Measurements from ENCODE around the gene PHACTR3. TPM values are rescaled to one million over a fixed set of nuclear protein-coding genes. Genes with fewer than 3 reads are reported as not detected.

The PHACTR3 gene
- total and polyA plus RNA-seq, 2 donors (not counting 1 experiment from before 2014, with no cell fraction given), result not detected

DNA sequence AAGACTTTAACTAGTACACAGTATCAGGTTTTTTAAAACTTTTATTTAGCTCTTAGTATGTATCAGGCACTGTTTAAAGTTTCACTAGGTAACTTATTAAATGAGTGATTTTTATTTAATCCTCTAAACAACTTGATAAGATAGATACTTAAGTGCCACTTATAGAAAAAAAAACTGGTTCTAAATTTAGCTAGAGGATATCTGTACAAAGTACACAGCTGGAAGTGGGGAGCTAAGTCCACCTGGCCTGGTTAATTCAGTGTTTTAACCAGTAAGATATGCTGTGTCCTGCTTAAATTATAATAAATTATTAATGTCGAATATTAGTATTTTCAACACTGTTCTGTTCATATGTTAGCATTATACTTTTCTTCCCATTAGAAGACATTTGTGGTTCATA is 291.6 kb downstream of the PHACTR3 start:
- Histone ChIP-seq H3K36me3 (ENCODE audit: control insufficient read depth, insufficient read depth, low read length) (no peaks in the 10 kb centered on the region), H3K9ac (ENCODE audit: insufficient read depth, low read length) (no peak overlapping the region), H3K9me3 (ENCODE audit: control insufficient read depth, insufficient read depth, low read depth, low read length) (no peaks in the 10 kb centered on the region), H3K4me1 (ENCODE audit: control insufficient read depth, extremely low read depth, insufficient read depth, low read length) (no peaks in the 10 kb centered on the region), H3K4me3 (replicated peaks in 1 of 4; ENCODE audit: control extremely low read depth in 1 of 4, insufficient read depth in 1 of 4, low read depth in 3 of 4, low read length in 4 of 4) (no peak overlapping the region), H4K20me1 (ENCODE audit: control insufficient read depth, extremely low read depth, insufficient read depth, low read length) (no peaks in the 10 kb centered on the region), H3K27me3 (ENCODE audit: control insufficient read depth, insufficient read depth, low read length) (no peaks in the 10 kb centered on the region), H3K27ac (ENCODE audit: insufficient read depth, low read length) (no peak overlapping the region), H3K79me2 (ENCODE audit: control insufficient read depth, insufficient read depth, low read length) (no peaks in the 10 kb centered on the region), H3K4me2 (ENCODE audit: extremely low read depth, insufficient read depth, low read length) (no peak overlapping the region), H2AFZ (ENCODE audit: low read length) (no peak overlapping the region)
- DNase-seq (ENCODE audit: low read depth in 2 of 2), result no peak
- TF ChIP-seq, protein P1, sequence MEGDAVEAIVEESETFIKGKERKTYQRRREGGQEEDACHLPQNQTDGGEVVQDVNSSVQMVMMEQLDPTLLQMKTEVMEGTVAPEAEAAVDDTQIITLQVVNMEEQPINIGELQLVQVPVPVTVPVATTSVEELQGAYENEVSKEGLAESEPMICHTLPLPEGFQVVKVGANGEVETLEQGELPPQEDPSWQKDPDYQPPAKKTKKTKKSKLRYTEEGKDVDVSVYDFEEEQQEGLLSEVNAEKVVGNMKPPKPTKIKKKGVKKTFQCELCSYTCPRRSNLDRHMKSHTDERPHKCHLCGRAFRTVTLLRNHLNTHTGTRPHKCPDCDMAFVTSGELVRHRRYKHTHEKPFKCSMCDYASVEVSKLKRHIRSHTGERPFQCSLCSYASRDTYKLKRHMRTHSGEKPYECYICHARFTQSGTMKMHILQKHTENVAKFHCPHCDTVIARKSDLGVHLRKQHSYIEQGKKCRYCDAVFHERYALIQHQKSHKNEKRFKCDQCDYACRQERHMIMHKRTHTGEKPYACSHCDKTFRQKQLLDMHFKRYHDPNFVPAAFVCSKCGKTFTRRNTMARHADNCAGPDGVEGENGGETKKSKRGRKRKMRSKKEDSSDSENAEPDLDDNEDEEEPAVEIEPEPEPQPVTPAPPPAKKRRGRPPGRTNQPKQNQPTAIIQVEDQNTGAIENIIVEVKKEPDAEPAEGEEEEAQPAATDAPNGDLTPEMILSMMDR (conservative IDR thresholded peaks at IDR 0.05 in 1 of 2, IDR thresholded peaks at IDR 0.05 in 1 of 2; ENCODE audit: low read depth in 1 of 2, low read length in 2 of 2), result no peak
- no peak for TF ChIP-seq EZH2 (IDR thresholded peaks at IDR 0.05; ENCODE audit: low read length, missing control alignments)
